ENCODE results near the gene ECE1. TPM values are rescaled to one million over a fixed set of nuclear protein-coding genes. Genes with fewer than 3 reads are reported as not detected.
A peak's percentile ranks its signal among the peaks of the same experiment; 100 is the strongest.
"Not testable (repeated sequence)": the region's sequence is repeated elsewhere in the genome, so short reads cannot be mapped to it uniquely, and the experiment has no call there.

Gene ECE1
- total RNA-seq, 2 donors from 2014 or later = 99.0 to 149 TPM

- Histone ChIP-seq H3K4me1 (peaks cover 7% of the 10 kb centered on the region), H3K9ac (ENCODE audit: low read depth in 2 of 2, low read length in 2 of 2) (no peak overlapping the region), H3K4me3 (no peak overlapping the region), H3K27me3 (no peaks in the 10 kb centered on the region), H3K9me3 (no peaks in the 10 kb centered on the region), H3K36me3 (no peaks in the 10 kb centered on the region), H3K27ac (no peak overlapping the region)
- TF ChIP-seq, protein P1, sequence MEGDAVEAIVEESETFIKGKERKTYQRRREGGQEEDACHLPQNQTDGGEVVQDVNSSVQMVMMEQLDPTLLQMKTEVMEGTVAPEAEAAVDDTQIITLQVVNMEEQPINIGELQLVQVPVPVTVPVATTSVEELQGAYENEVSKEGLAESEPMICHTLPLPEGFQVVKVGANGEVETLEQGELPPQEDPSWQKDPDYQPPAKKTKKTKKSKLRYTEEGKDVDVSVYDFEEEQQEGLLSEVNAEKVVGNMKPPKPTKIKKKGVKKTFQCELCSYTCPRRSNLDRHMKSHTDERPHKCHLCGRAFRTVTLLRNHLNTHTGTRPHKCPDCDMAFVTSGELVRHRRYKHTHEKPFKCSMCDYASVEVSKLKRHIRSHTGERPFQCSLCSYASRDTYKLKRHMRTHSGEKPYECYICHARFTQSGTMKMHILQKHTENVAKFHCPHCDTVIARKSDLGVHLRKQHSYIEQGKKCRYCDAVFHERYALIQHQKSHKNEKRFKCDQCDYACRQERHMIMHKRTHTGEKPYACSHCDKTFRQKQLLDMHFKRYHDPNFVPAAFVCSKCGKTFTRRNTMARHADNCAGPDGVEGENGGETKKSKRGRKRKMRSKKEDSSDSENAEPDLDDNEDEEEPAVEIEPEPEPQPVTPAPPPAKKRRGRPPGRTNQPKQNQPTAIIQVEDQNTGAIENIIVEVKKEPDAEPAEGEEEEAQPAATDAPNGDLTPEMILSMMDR (IDR thresholded peaks at IDR 0.05) = no peak
- no peak for DNase-seq
- intact Hi-C loops (cut with DNase I) = no loop called here
These were observed 5.8 kb downstream of the ECE1 start for GRCh38 chr1:21284206-21285054.

GRCh38 chr1:21283524-21283923 is 6.7 kb downstream of the ECE1 start:
- no peak overlapping the region for H3K9ac ChIP-seq (ENCODE audit: low read depth in 2 of 2, low read length in 2 of 2)
- no peak overlapping the region for H3K27ac ChIP-seq
- peaks cover 7% of the 10 kb centered on the region for H3K4me1 ChIP-seq
- no peaks in the 10 kb centered on the region for H3K9me3 ChIP-seq
- no peaks in the 10 kb centered on the region for H3K36me3 ChIP-seq
- intact Hi-C loops (cut with DNase I) = no loop called here
- H3K4me3 ChIP-seq = no peak overlapping the region
- H3K27me3 ChIP-seq = no peaks in the 10 kb centered on the region
- no peak for DNase-seq
- TF ChIP-seq, protein P1 (IDR thresholded peaks at IDR 0.05) = no peak

DNA sequence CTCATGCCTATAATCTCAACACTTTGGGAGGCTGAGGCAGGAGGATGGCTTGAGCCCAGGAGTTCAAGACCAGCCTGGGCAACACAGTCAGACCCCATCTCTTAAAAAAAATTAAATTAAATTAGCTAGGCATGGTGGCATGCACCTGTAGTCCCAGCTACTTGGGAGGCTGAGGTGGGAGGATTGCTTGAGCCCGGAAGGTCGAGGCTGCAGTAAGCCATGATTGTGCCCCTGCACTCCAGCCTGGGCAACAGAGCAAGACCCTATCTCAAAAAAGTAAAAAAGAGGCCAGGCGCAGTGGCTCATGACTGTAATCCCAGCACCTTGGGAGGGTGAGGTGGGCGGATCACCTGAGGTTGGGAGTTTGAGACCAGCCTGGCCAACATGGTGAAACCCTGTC is 8.2 kb downstream of the ECE1 start:
- H3K4me1 ChIP-seq; intact Hi-C loops (cut with DNase I); H3K9ac ChIP-seq (ENCODE audit: low read depth in 2 of 2, low read length in 2 of 2); H3K9me3 ChIP-seq; H3K4me3 ChIP-seq; H3K36me3 ChIP-seq; DNase-seq; H3K27ac ChIP-seq; H3K27me3 ChIP-seq: not testable (repeated sequence)

DNA sequence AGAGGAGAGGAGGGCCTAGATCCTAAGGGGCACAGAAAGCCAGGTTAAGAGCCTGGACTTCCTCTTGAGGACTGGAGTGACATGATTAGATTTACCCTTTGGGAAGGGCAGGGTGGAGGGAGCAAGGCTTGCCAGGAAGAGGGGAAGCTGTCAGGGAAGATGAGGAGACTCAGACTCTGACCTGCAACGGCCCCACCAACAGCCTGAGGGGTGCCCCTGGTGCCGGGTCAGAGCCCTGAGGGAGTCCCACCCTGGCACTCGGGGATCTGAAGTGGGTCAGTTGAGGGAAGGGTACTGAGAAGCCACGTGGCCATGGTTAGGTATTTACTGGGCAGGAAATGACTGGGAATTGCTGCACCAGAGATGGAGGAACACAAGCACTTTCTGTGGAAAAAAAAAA is 9.8 kb downstream of the ECE1 start:
- peaks cover 7% of the 10 kb centered on the region for H3K4me1 ChIP-seq
- no peak overlapping the region for H3K4me3 ChIP-seq
- peak overlapping the region in 1 of 2 donors; percentile 7 for H3K9ac ChIP-seq (ENCODE audit: low read depth in 2 of 2, low read length in 2 of 2)
- intact Hi-C loops (cut with DNase I) = no loop called here
- H3K36me3 ChIP-seq = no peaks in the 10 kb centered on the region
- TF ChIP-seq, protein P1 (IDR thresholded peaks at IDR 0.05) = no peak
- no peaks in the 10 kb centered on the region for H3K9me3 ChIP-seq
- peak overlapping the region; percentile 70 for H3K27ac ChIP-seq
- no peaks in the 10 kb centered on the region for H3K27me3 ChIP-seq
- DNase-seq = peak; percentile 47

- peak overlapping the region in 1 of 2 donors; percentile 35 for H3K9ac ChIP-seq (ENCODE audit: low read depth in 2 of 2, low read length in 2 of 2)
- intact Hi-C loops (cut with DNase I) = no loop called here
- no peak overlapping the region for H3K4me3 ChIP-seq
These were observed 10.2 kb downstream of the ECE1 start for GRCh38 chr1:21280011-21280471.

More at GRCh38 chr1:21280011-21280471, 10.2 kb downstream of the ECE1 start:
- TF ChIP-seq, protein P1 (IDR thresholded peaks at IDR 0.05) = no peak
- Histone ChIP-seq H3K27ac (peak overlapping the region; percentile 70), H3K4me1 (peaks cover 7% of the 10 kb centered on the region), H3K36me3 (no peaks in the 10 kb centered on the region), H3K27me3 (no peaks in the 10 kb centered on the region), H3K9me3 (no peaks in the 10 kb centered on the region)
- DNase-seq = peak; percentile 54
